ENCODE data around the gene MAVS.

GRCh38 chr20:3842348-3842930, 4.2 kb upstream of the MAVS start:
- TF ChIP-seq CTCF (IDR thresholded peaks at IDR 0.05) (no peak), MXI1 (IDR thresholded peaks at IDR 0.05; ENCODE audit: low read depth, low read length) (no peak)

Measured in SK-N-SH (cell line).